CD14-positive monocyte (primary cell): Measurements from ENCODE around the gene CYB561D1. TPM values are rescaled to one million over a fixed set of nuclear protein-coding genes. Genes with fewer than 3 reads are reported as not detected.

Source experiments
- DNase-seq, 3 donors: peaks; one replicate each; pipeline ENCODE4 v3.0.0-alpha.2; 2011 to 2022
- H2AFZ ChIP-seq: 2 replicates; pipeline ENCODE4 v1.6.0; 2012; ENCODE audit warnings: mild to moderate bottlenecking, low read depth, low read length, inconsistent platforms; ENCODE audit not compliant: insufficient read depth, poor library complexity, severe bottlenecking
- H3K27ac ChIP-seq, 2 donors: 1 replicate in 1 of 2; 2 replicates in 1 of 2; pipeline ENCODE4 v1.5.1; 2012 to 2013; ENCODE audit warnings: low read length in 2 of 2, control low read depth in 1 of 2, inconsistent platforms in 1 of 2, low read depth in 1 of 2, mild to moderate bottlenecking in 1 of 2
- H3K27me3 ChIP-seq, 2 donors: one replicate each; pipeline versions ENCODE4 v1.6.0 to v1.6.1; 2011 to 2013; ENCODE audit warnings: low read length in 2 of 2; ENCODE audit not compliant: control insufficient read depth in 2 of 2, insufficient read depth in 2 of 2
- H3K36me3 ChIP-seq, 2 donors: replicated peaks in 1 of 2; 1 replicate in 1 of 2; 2 replicates in 1 of 2; pipeline versions ENCODE4 v1.5.1 to v1.6.1; 2012 to 2013; ENCODE audit warnings: low read length in 2 of 2, control low read depth in 1 of 2, inconsistent platforms in 1 of 2, mild to moderate bottlenecking in 1 of 2; ENCODE audit not compliant: insufficient read depth in 2 of 2, control insufficient read depth in 1 of 2
- H3K4me1 ChIP-seq, 2 donors: 1 replicate in 1 of 2; 2 replicates in 1 of 2; pipeline versions ENCODE4 v1.5.1 to v1.6.1; 2012 to 2013; ENCODE audit warnings: low read length in 2 of 2, control low read depth in 1 of 2, inconsistent platforms in 1 of 2, mild to moderate bottlenecking in 1 of 2, moderate library complexity in 1 of 2; ENCODE audit not compliant: insufficient read depth in 2 of 2, control insufficient read depth in 1 of 2
- H3K4me2 ChIP-seq: replicated peaks from 2 replicates; pipeline ENCODE3; 2012; ENCODE audit warnings: low read length, moderate library complexity, mild to moderate bottlenecking; ENCODE audit not compliant: poor library complexity, severe bottlenecking; ENCODE audit errors: extremely low read depth
- H3K4me3 ChIP-seq, 3 experiments: fragments of 200-600 bp in 1 of 3; sonication (generic) in 1 of 3; replicated peaks in 1 of 3; 1 replicate in 2 of 3; 2 replicates in 1 of 3; pipeline ENCODE4 v1.5.1; 2011 to 2013; ENCODE audit warnings: low read length in 3 of 3, mild to moderate bottlenecking in 3 of 3, control low read depth in 2 of 3, low read depth in 2 of 3, inconsistent platforms in 1 of 3, moderate library complexity in 1 of 3
- H3K79me2 ChIP-seq: 2 replicates; pipeline ENCODE4 v1.6.0; 2012; ENCODE audit warnings: mild to moderate bottlenecking, control low read depth, inconsistent platforms, low read length, moderate library complexity; ENCODE audit not compliant: insufficient read depth
- H3K9ac ChIP-seq: 2 replicates; pipeline ENCODE4 v1.6.0; 2017; ENCODE audit warnings: low read length, mild to moderate bottlenecking; ENCODE audit not compliant: insufficient read depth, poor library complexity, severe bottlenecking
- H3K9me3 ChIP-seq, 2 donors: replicated peaks in 1 of 2; 1 replicate in 1 of 2; 2 replicates in 1 of 2; pipeline versions ENCODE4 v1.5.1 to v1.6.1; 2012 to 2013; ENCODE audit warnings: low read length in 2 of 2, control low read depth in 1 of 2; ENCODE audit not compliant: control insufficient read depth in 1 of 2, insufficient read depth in 1 of 2
- H4K20me1 ChIP-seq: 2 replicates; pipeline ENCODE4 v1.6.0; 2012; ENCODE audit warnings: mild to moderate bottlenecking, low read length, control low read depth, moderate library complexity; ENCODE audit not compliant: insufficient read depth
- H3K27ac Mint-ChIP-seq, 7 donors: one replicate each; pipeline ENCODE4 v1.8.0; 2020; ENCODE audit warnings: mild to moderate bottlenecking in 7 of 7, mixed read lengths in 7 of 7, moderate library complexity in 6 of 7, inconsistent platforms in 2 of 7
- H3K27me3 Mint-ChIP-seq, 3 donors: one replicate each; pipeline ENCODE4 v1.8.0; 2021 to 2022; ENCODE audit warnings: low read depth in 3 of 3, mild to moderate bottlenecking in 3 of 3, mixed read lengths in 3 of 3, moderate library complexity in 3 of 3, inconsistent platforms in 1 of 3
- H3K36me3 Mint-ChIP-seq, 2 donors: one replicate each; pipeline ENCODE4 v1.8.0; 2020; ENCODE audit warnings: mixed read lengths in 2 of 2, inconsistent platforms in 1 of 2, mild to moderate bottlenecking in 1 of 2
- H3K4me1 Mint-ChIP-seq: one replicate; pipeline ENCODE4 v1.8.0; 2020; ENCODE audit warnings: mild to moderate bottlenecking, mixed read lengths
- H3K4me3 Mint-ChIP-seq, 2 donors: one replicate each; pipeline ENCODE4 v1.8.0; 2020; ENCODE audit warnings: mild to moderate bottlenecking in 2 of 2, mixed read lengths in 2 of 2, moderate library complexity in 1 of 2
- H3K9me3 Mint-ChIP-seq, 7 donors: one replicate each; pipeline ENCODE4 v1.8.0; 2020 to 2022; ENCODE audit warnings: mixed read lengths in 7 of 7, mild to moderate bottlenecking in 6 of 7, moderate library complexity in 6 of 7, inconsistent platforms in 2 of 7
- CTCF ChIP-seq: fragments of 200-600 bp; IDR thresholded peaks from one replicate; pipeline ENCODE4 v1.8.0; 2022; ENCODE audit warnings: antibody characterized with exemption, mild to moderate bottlenecking
- WGBS: methylation state at CpG from one replicate; pipeline ENCODE4 v1.1.5; 2013; ENCODE audit warnings: missing lambda C conversion rate; ENCODE audit not compliant: insufficient coverage; 5-methylcytosine and 5-hydroxymethylcytosine counted together
- intact Hi-C, 2 donors: fragments of 100-400 bp; cut with micrococcal nuclease; formaldehyde crosslinking; loops; one replicate each; pipeline versions ENCODE4 v1.15.0 to v1.15.1; 2023
- polyA plus RNA-seq, 3 donors: library from polyadenylated mRNA; depleted of rRNA in 1 of 3; unstranded in 2 of 3; stranded (reverse) in 1 of 3; fragments of 300-500 nt in 2 of 3; fragments of >200 nt in 1 of 3; fragmentation: Illumina TruSeq in 2 of 3; gene quantifications; 1 replicate in 2 of 3; 2 replicates in 1 of 3; pipeline ENCODE4 v1.2.3, GENCODE V29; 2012 to 2021

Gene CYB561D1
- polyA plus RNA-seq, 3 donors, result 1.4 to 13.2 (median 4.2) TPM

- no peak for TF ChIP-seq CTCF
- H3K27me3 ChIP-seq, result peaks cover 70 to 95% of the 10 kb centered on the region in 2 donors
Measured at GRCh38 chr1:109466452-109467300, 27.2 kb upstream of the CYB561D1 start, which contains the start of gene SYPL2. Gene SYPL2 (plus strand): TSS chr1:109466546. CDS start chr1:109466844, 298 bp downstream.

DNA sequence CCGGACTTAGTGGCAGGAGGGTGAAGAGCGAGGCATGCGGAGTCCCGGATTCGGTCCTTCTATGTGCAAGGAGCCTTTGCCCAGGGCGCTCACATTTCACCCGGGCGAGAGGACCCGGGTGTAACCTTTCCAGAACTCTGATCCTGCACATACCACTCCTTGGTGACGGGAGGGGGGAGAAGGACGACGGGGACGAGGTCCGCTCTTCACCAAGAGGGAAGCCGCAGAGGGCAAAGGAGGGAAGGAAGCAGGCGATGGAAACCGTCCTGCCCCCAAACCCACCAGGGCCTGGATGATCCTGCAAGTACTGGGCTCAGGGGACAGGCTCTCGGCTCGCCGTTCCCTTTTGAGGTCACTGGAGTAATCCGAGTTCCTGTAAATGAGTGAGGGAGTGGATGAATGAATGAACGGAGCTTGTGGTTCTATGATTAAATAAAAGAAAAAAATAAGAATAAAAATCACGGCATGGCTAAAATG lies 26.6 kb upstream of the CYB561D1 start:
- intact Hi-C loops, result no loop called here
- peaks cover 0 to 26% (median 7%) of the 10 kb centered on the region in 7 donors for H3K9me3 Mint-ChIP-seq

More at GRCh38 chr1:109466452-109467300, 27.2 kb upstream of the CYB561D1 start, which contains the start of gene SYPL2:
- H4K20me1 ChIP-seq, result no peaks in the 10 kb centered on the region
- DNase-seq, result no peak
- intact Hi-C loops, result no loop called here
- peak within 1 kb of the TSS; percentile 81 for H3K4me2 ChIP-seq
- Mint-ChIP-seq H3K36me3 (peaks cover 0 to 4% of the 10 kb centered on the region in 2 donors), H3K27me3 (peaks cover 89 to 98% (median 92%) of the 10 kb centered on the region in 3 donors), H3K27ac (no peak within 1 kb of the TSS), H3K9me3 (peaks cover 0 to 27% (median 8%) of the 10 kb centered on the region in 7 donors), H3K4me1 (peaks cover 10% of the 10 kb centered on the region), H3K4me3 (peak within 1 kb of the TSS; percentile 73 to 78)
- H2AFZ ChIP-seq, result peak within 1 kb of the TSS; percentile 81
- H3K9me3 ChIP-seq, result peaks cover 0 to 14% of the 10 kb centered on the region in 2 donors
- under 1% methylated on average over 79 of the region's 88 CpGs for WGBS
- H3K4me1 ChIP-seq, result peaks cover 9 to 12% of the 10 kb centered on the region in 2 donors
- H3K36me3 ChIP-seq, result no peaks in the 10 kb centered on the region
- no peaks in the 10 kb centered on the region for H3K79me2 ChIP-seq
- no peak within 1 kb of the TSS for H3K27ac ChIP-seq
- H3K9ac ChIP-seq, result peak within 1 kb of the TSS; percentile 40
- H3K4me3 ChIP-seq, result peak within 1 kb of the TSS; percentile 12 to 74 (median 28)

More for the DNA sequence above, 26.6 kb upstream of the CYB561D1 start:
- Histone ChIP-seq H3K36me3 (no peaks in the 10 kb centered on the region), H3K27ac (no peak overlapping the region), H3K9me3 (peaks cover 0 to 14% of the 10 kb centered on the region in 2 donors), H3K79me2 (no peaks in the 10 kb centered on the region), H3K4me2 (no peak overlapping the region), H3K4me1 (peaks cover 9 to 12% of the 10 kb centered on the region in 2 donors), H2AFZ (no peak overlapping the region), H3K27me3 (peaks cover 74 to 92% of the 10 kb centered on the region in 2 donors), H4K20me1 (no peaks in the 10 kb centered on the region), H3K9ac (no peak overlapping the region), H3K4me3 (no peak overlapping the region)
- peak overlapping the region; percentile 63 to 78 for H3K4me3 Mint-ChIP-seq
- peaks cover 87 to 96% (median 89%) of the 10 kb centered on the region in 3 donors for H3K27me3 Mint-ChIP-seq
- no peak for TF ChIP-seq CTCF
- H3K4me1 Mint-ChIP-seq, result peaks cover 10% of the 10 kb centered on the region
- no peak for DNase-seq
- peaks cover 0 to 4% of the 10 kb centered on the region in 2 donors for H3K36me3 Mint-ChIP-seq
- no peak overlapping the region for H3K27ac Mint-ChIP-seq
- WGBS, result 5% methylated on average over 4 of the region's 23 CpGs
